Measurements from ENCODE around the gene CFDP1.

The CFDP1 gene

DNA sequence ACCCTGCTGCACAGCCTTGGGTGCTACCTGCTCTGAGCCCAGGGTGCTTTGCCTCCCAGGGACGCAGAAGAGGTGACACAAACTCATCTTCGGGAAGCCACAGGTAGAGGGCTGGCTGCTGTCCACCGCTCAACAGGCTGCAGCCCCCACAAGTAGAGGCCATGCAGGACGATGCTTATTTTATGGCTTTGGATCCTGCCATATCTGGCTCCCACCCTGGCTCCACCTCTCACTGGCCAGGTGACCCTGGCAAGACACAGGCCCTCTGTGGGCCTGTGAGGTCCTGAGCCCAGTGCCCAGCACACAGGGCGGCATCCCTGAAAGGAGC lies 170.5 kb downstream of the CFDP1 start:
- no peaks in the 10 kb centered on the region for H3K4me1 ChIP-seq (ENCODE audit: low read length)
- H3K36me3 ChIP-seq (replicated peaks; ENCODE audit: insufficient read depth, low read length) = no peaks in the 10 kb centered on the region
- DNase-seq = no peak

DNA sequence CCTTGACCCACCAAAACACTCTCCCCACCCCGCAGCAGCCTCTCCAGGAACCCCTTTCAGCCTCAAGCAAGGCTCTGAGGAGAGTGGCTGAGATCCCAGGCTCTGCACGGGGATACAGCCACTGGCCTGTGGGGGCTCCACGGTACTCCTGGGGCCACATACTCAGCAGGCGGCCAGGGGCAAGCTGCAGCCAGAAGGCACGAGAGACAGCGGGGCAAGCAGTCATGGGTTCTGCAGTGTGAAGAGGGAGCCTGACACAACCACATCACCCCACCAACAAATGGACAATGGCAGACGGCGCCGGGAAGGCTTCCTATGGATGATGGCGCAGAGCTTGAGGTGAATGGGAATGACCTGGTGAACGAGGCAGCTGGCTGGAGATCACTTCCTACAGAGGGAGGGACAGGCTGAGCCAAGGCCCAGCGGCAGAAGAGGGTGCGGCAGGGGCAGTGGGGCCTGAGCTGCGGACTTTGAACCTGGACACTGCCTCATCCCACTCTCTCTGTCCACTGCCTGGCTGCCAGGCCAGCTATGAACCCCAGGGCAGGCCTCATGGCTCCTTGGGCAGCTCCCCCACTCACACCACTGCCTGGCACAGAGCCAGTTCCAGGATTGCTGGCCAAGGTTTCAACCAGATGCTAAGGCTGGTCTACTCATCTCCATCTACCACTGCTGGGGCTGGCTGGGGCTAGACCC lies 171.1 kb downstream of the CFDP1 start:
- no peak overlapping the region for H2AFZ ChIP-seq (ENCODE audit: low read length)
- no peaks in the 10 kb centered on the region for H3K79me2 ChIP-seq (ENCODE audit: low read length)
- no peak overlapping the region for H3K9ac ChIP-seq (ENCODE audit: low read length)
- 0 out of 2 replicates have a peak, but pooled peaks cover 7% of the 10 kb centered on the region for H3K27me3 ChIP-seq (replicated peaks; ENCODE audit: insufficient read depth, low read length)
- no peak overlapping the region for H3K4me2 ChIP-seq (ENCODE audit: low read depth, low read length)
- H3K4me3 ChIP-seq (ENCODE audit: low read length) = no peak overlapping the region
- no peaks in the 10 kb centered on the region for H3K9me3 ChIP-seq (replicated peaks; ENCODE audit: insufficient read depth, low read length)
- no peaks in the 10 kb centered on the region for H3K9me2 ChIP-seq (replicated peaks; ENCODE audit: insufficient read depth, low read length)
- TF ChIP-seq EZH2phosphoT487 (IDR thresholded peaks at IDR 0.05; ENCODE audit: low read length) = no peak
- no peaks in the 10 kb centered on the region for H3K4me1 ChIP-seq (ENCODE audit: low read length)
- no peaks in the 10 kb centered on the region for H3F3A ChIP-seq (ENCODE audit: insufficient read depth, low read length)
- H3K27ac ChIP-seq (ENCODE audit: low read length) = no peak overlapping the region
- no peaks in the 10 kb centered on the region for H3K36me3 ChIP-seq (replicated peaks; ENCODE audit: insufficient read depth, low read length)
- DNase-seq = no peak
- H4K20me1 ChIP-seq (ENCODE audit: insufficient read depth, low read length) = no peaks in the 10 kb centered on the region

More for the DNA sequence above, 170.5 kb downstream of the CFDP1 start:
- TF ChIP-seq, protein P1, sequence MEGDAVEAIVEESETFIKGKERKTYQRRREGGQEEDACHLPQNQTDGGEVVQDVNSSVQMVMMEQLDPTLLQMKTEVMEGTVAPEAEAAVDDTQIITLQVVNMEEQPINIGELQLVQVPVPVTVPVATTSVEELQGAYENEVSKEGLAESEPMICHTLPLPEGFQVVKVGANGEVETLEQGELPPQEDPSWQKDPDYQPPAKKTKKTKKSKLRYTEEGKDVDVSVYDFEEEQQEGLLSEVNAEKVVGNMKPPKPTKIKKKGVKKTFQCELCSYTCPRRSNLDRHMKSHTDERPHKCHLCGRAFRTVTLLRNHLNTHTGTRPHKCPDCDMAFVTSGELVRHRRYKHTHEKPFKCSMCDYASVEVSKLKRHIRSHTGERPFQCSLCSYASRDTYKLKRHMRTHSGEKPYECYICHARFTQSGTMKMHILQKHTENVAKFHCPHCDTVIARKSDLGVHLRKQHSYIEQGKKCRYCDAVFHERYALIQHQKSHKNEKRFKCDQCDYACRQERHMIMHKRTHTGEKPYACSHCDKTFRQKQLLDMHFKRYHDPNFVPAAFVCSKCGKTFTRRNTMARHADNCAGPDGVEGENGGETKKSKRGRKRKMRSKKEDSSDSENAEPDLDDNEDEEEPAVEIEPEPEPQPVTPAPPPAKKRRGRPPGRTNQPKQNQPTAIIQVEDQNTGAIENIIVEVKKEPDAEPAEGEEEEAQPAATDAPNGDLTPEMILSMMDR (IDR thresholded peaks at IDR 0.05; ENCODE audit: low read length) = no peak
- TF ChIP-seq EZH2 (optimal IDR thresholded peaks at IDR 0.05; ENCODE audit: low read depth, low read length) (no peak), EZH2phosphoT487 (IDR thresholded peaks at IDR 0.05; ENCODE audit: low read length) (no peak)
- Histone ChIP-seq H3K79me2 (ENCODE audit: low read length) (no peaks in the 10 kb centered on the region), H3K9me3 (replicated peaks; ENCODE audit: insufficient read depth, low read length) (no peaks in the 10 kb centered on the region), H3K4me3 (ENCODE audit: low read length) (no peak overlapping the region), H3K27ac (ENCODE audit: low read length) (no peak overlapping the region), H3K27me3 (replicated peaks; ENCODE audit: insufficient read depth, low read length) (0 out of 2 replicates have a peak, but pooled peaks cover 7% of the 10 kb centered on the region), H3K4me2 (ENCODE audit: low read depth, low read length) (no peak overlapping the region), H2AFZ (ENCODE audit: low read length) (no peak overlapping the region), H3K9me2 (replicated peaks; ENCODE audit: insufficient read depth, low read length) (no peaks in the 10 kb centered on the region), H3F3A (ENCODE audit: insufficient read depth, low read length) (no peaks in the 10 kb centered on the region), H4K20me1 (ENCODE audit: insufficient read depth, low read length) (no peaks in the 10 kb centered on the region), H3K9ac (ENCODE audit: low read length) (no peak overlapping the region)

DNA sequence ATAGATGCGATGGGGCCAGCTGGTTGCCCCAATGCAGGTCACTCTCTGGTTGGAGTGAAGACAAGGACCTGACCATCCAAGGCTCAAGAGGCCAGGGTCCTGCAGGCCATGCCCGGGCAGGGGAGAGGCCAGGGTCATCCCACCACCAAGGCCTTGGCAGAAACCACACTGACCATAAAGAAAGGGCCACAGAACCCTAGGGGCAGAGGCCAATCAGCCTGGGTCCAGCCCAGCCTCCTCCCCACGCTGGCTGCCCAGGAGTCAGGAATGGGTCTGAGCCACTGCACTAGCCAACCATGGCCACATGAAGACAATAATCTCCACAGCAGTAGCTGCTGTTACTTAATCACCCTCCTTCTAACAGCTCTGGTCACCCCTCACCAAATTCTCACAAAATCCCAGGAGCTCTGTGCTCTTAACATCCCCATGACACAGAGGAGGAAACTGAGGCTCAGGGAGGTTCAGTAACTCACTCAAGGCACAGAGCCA lies 171.7 kb downstream of the CFDP1 start:
- no peak overlapping the region for H3K4me3 ChIP-seq (ENCODE audit: low read length)
- 0 out of 2 replicates have a peak, but pooled peaks cover 4% of the 10 kb centered on the region for H3K27me3 ChIP-seq (replicated peaks; ENCODE audit: insufficient read depth, low read length)
- H3K4me2 ChIP-seq (ENCODE audit: low read depth, low read length) = no peak overlapping the region
- no peak overlapping the region for H3K27ac ChIP-seq (ENCODE audit: low read length)
- DNase-seq = no peak
- no peaks in the 10 kb centered on the region for H3K9me2 ChIP-seq (replicated peaks; ENCODE audit: insufficient read depth, low read length)
- H2AFZ ChIP-seq (ENCODE audit: low read length) = no peak overlapping the region
- H3K4me1 ChIP-seq (ENCODE audit: low read length) = no peaks in the 10 kb centered on the region
- no peaks in the 10 kb centered on the region for H3K79me2 ChIP-seq (ENCODE audit: low read length)
- H3F3A ChIP-seq (ENCODE audit: insufficient read depth, low read length) = no peaks in the 10 kb centered on the region
- H4K20me1 ChIP-seq (ENCODE audit: insufficient read depth, low read length) = no peaks in the 10 kb centered on the region
- H3K36me3 ChIP-seq (replicated peaks; ENCODE audit: insufficient read depth, low read length) = no peaks in the 10 kb centered on the region
- TF ChIP-seq, protein P1 (IDR thresholded peaks at IDR 0.05; ENCODE audit: low read length) = no peak
- TF ChIP-seq EZH2 (optimal IDR thresholded peaks at IDR 0.05; ENCODE audit: low read depth, low read length) (no peak), EZH2phosphoT487 (IDR thresholded peaks at IDR 0.05; ENCODE audit: low read length) (no peak)
- no peak overlapping the region for H3K9ac ChIP-seq (ENCODE audit: low read length)
- no peaks in the 10 kb centered on the region for H3K9me3 ChIP-seq (replicated peaks; ENCODE audit: insufficient read depth, low read length)

Measured in MM.1S (cell line).